Neural cell (in vitro differentiated cells): ENCODE data around the gene BTN1A1. TPM values are rescaled to one million over a fixed set of nuclear protein-coding genes. Genes with fewer than 3 reads are reported as not detected.

Experiments used
- H2AFZ ChIP-seq: fragments of 200-600, 300-800 bp; sonication (generic), shearing (Covaris generic); 2 replicates; pipeline ENCODE4 v1.6.0; 2014; ENCODE audit warnings: low read depth, mild to moderate bottlenecking, antibody characterized with exemption, low read length, moderate library complexity
- H3F3A ChIP-seq: fragments of 200-600 bp; shearing (Covaris generic); 2 replicates; pipeline ENCODE4 v1.6.1; 2016; ENCODE audit warnings: mild to moderate bottlenecking, moderate library complexity, mixed read lengths, antibody characterized with exemption, low read length; ENCODE audit not compliant: insufficient read depth, poor library complexity, severe bottlenecking
- H3K27ac ChIP-seq: fragments of 200-600, 300-800 bp; sonication (generic), shearing (Covaris generic); 2 replicates; pipeline ENCODE4 v1.5.1; 2014; ENCODE audit warnings: mild to moderate bottlenecking, low read length, moderate library complexity
- H3K27me3 ChIP-seq: fragments of 300-800, 200-600 bp; sonication (generic), shearing (Covaris generic); 2 replicates; pipeline ENCODE4 v1.6.0; 2014; ENCODE audit warnings: mild to moderate bottlenecking, low read depth, low read length, moderate library complexity; ENCODE audit not compliant: insufficient read depth
- H3K36me3 ChIP-seq: fragments of 300-800, 200-600 bp; sonication (generic), shearing (Covaris generic); 2 replicates; pipeline ENCODE4 v1.5.1; 2014; ENCODE audit warnings: mild to moderate bottlenecking, antibody characterized with exemption, low read length, moderate library complexity; ENCODE audit not compliant: insufficient read depth
- H3K4me2 ChIP-seq: fragments of 300-800, 200-600 bp; sonication (generic), shearing (Covaris generic); 2 replicates; pipeline ENCODE4 v1.6.0; 2014; ENCODE audit warnings: mild to moderate bottlenecking, low read length
- H3K4me3 ChIP-seq: fragments of 300-800, 200-600 bp; sonication (generic), shearing (Covaris generic); 2 replicates; pipeline ENCODE4 v1.5.1; 2014; ENCODE audit warnings: mild to moderate bottlenecking, low read length, moderate library complexity
- H3K79me2 ChIP-seq: fragments of 200-600 bp; shearing (Covaris generic); replicated peaks from 2 replicates; pipeline ENCODE4 v1.6.0; 2014; ENCODE audit warnings: mild to moderate bottlenecking, low read length, moderate library complexity; ENCODE audit not compliant: insufficient read depth
- H3K9ac ChIP-seq: fragments of 300-800, 200-600 bp; sonication (generic), shearing (Covaris generic); 2 replicates; pipeline ENCODE4 v1.6.1; 2016; ENCODE audit warnings: mild to moderate bottlenecking, low read length, mixed read lengths
- H3K9me2 ChIP-seq: fragments of 200-600 bp; shearing (Covaris generic); 2 replicates; pipeline ENCODE4 v1.6.1; 2016; ENCODE audit warnings: mild to moderate bottlenecking, low read length, mixed read lengths; ENCODE audit not compliant: insufficient read depth
- H3K9me3 ChIP-seq: fragments of 200-600, 300-800 bp; sonication (generic), shearing (Covaris generic); 2 replicates; pipeline ENCODE4 v1.6.1; 2016; ENCODE audit warnings: mild to moderate bottlenecking, mixed run types, low read length, moderate library complexity, mixed read lengths
- H4K20me1 ChIP-seq: fragments of 200-600 bp; shearing (Covaris generic); 2 replicates; pipeline ENCODE4 v1.6.1; 2016; ENCODE audit warnings: mild to moderate bottlenecking, mixed run types; ENCODE audit not compliant: insufficient read depth
- CTCF ChIP-seq: fragments of 450-650 bp; IDR thresholded peaks from 2 replicates; pipeline ENCODE4 v1.5.1; 2014; ENCODE audit warnings: antibody characterized with exemption, mild to moderate bottlenecking, moderate library complexity; ENCODE audit not compliant: poor library complexity, severe bottlenecking
- EP300 ChIP-seq: fragments of 450-650 bp; conservative IDR thresholded peaks from 2 replicates; pipeline ENCODE4 v1.6.1; 2014; ENCODE audit warnings: antibody characterized with exemption, mild to moderate bottlenecking, moderate library complexity; ENCODE audit not compliant: poor library complexity, severe bottlenecking
- EZH2 ChIP-seq: fragments of 200-600, 300-800 bp; shearing (Covaris generic), sonication (generic); IDR thresholded peaks from 2 replicates; pipeline ENCODE4 v1.6.1; 2014; ENCODE audit warnings: antibody characterized with exemption, low read length, borderline replicate concordance, mild to moderate bottlenecking; ENCODE audit not compliant: insufficient read depth, poor library complexity, severe bottlenecking
- MXI1 ChIP-seq: fragments of 450-650 bp; conservative IDR thresholded peaks from 2 replicates; pipeline ENCODE4 v1.6.1; 2014; ENCODE audit warnings: antibody characterized with exemption, mild to moderate bottlenecking; ENCODE audit not compliant: poor library complexity, severe bottlenecking
- POLR2AphosphoS5 ChIP-seq: IDR thresholded peaks from 2 replicates; pipeline ENCODE4 v1.6.1; 2012
- RAD21 ChIP-seq: fragments of 450-650 bp; conservative IDR thresholded peaks from 2 replicates; pipeline ENCODE4 v1.6.1; 2014; ENCODE audit warnings: antibody characterized with exemption, mild to moderate bottlenecking, moderate library complexity
- REST ChIP-seq: IDR thresholded peaks from 2 replicates; pipeline ENCODE4 v1.6.1; 2012; ENCODE audit warnings: borderline replicate concordance
- SMC3 ChIP-seq: fragments of 450-650 bp; conservative IDR thresholded peaks from 2 replicates; pipeline ENCODE4 v1.6.1; 2014; ENCODE audit warnings: antibody characterized with exemption, mild to moderate bottlenecking, moderate library complexity; ENCODE audit not compliant: poor library complexity
- TAF1 ChIP-seq: IDR thresholded peaks from 2 replicates; pipeline ENCODE4 v1.6.1; 2012; ENCODE audit warnings: low read depth
- polyA plus RNA-seq: library from polyadenylated mRNA; depleted of rRNA; stranded (reverse); fragments of >200 nt; gene quantifications from 2 replicates; pipeline ENCODE4 v1.2.3, GENCODE V29; 2014

Gene BTN1A1
- polyA plus RNA-seq, 1 donor from 2014 or later = not detected

GRCh38 chr6:26472549-26473290 lies 27.4 kb upstream of the BTN1A1 start:
- Histone ChIP-seq H3K4me2 (no peak overlapping the region), H3K27ac (no peak overlapping the region), H3K4me3 (no peak overlapping the region), H3K27me3 (no peaks in the 10 kb centered on the region), H3K9me2 (no peaks in the 10 kb centered on the region), H2AFZ (no peak overlapping the region), H3K9me3 (no peaks in the 10 kb centered on the region), H3F3A (no peaks in the 10 kb centered on the region), H3K79me2 (no peaks in the 10 kb centered on the region), H3K9ac (no peak overlapping the region), H4K20me1 (no peaks in the 10 kb centered on the region), H3K36me3 (no peaks in the 10 kb centered on the region)
- no peak for TF ChIP-seq RAD21

- Histone ChIP-seq H3K36me3 (no peaks in the 10 kb centered on the region), H3K27me3 (no peaks in the 10 kb centered on the region), H3F3A (no peaks in the 10 kb centered on the region), H3K4me2 (peak overlapping the region; percentile 28), H4K20me1 (no peaks in the 10 kb centered on the region), H3K27ac (peak overlapping the region; percentile 47), H3K79me2 (no peaks in the 10 kb centered on the region), H3K4me3 (peak overlapping the region; percentile 60), H2AFZ (no peak overlapping the region), H3K9me2 (no peaks in the 10 kb centered on the region), H3K9me3 (no peaks in the 10 kb centered on the region), H3K9ac (no peak overlapping the region)
- no peak for TF ChIP-seq RAD21
- TF ChIP-seq EZH2 = no peak
- TF ChIP-seq EP300 = no peak
- TF ChIP-seq SMC3 = no peak
- TF ChIP-seq CTCF = no peak
- no peak for TF ChIP-seq REST
- no peak for TF ChIP-seq MXI1
- no peak for TF ChIP-seq TAF1
- TF ChIP-seq POLR2AphosphoS5 = no peak
Observed at GRCh38 chr6:26473429-26473757, 26.7 kb upstream of the BTN1A1 start.
